K562 (cell line): ENCODE measurements around the gene MALAT1. TPM values are rescaled to one million over a fixed set of nuclear protein-coding genes. Genes with fewer than 3 reads are reported as not detected.

Experiments used
- ARID1B ChIP-seq: fragments of 450-650 bp; IDR thresholded peaks from 2 replicates; pipeline ENCODE4 v1.6.1; 2016; ENCODE audit warnings: antibody characterized with exemption, mild to moderate bottlenecking, inconsistent platforms
- DPF2 ChIP-seq: fragments of 450-650 bp; IDR thresholded peaks from 2 replicates; pipeline ENCODE4 v1.6.1; 2016
- HMG20A ChIP-seq: fragments of 450-650 bp; formaldehyde crosslinking; conservative IDR thresholded peaks from 2 replicates; pipeline ENCODE4 v1.4.0; 2020; ENCODE audit warnings: mild to moderate bottlenecking, mixed read lengths
- KDM4B ChIP-seq, 2 experiments: fragments of 450-650 bp in 1 of 2; sonication (generic) in 1 of 2; IDR thresholded peaks; 2 replicates each; pipeline ENCODE4 v1.6.1; 2016 to 2017; ENCODE audit warnings: borderline replicate concordance in 2 of 2, antibody characterized with exemption in 1 of 2, low read depth in 1 of 2, mild to moderate bottlenecking in 1 of 2
- NRF1 ChIP-seq, 2 experiments: fragments of 450-650 bp; IDR thresholded peaks in 1 of 2; conservative IDR thresholded peaks in 1 of 2; 2 replicates each; pipeline ENCODE4 v1.6.1; 2014; ENCODE audit warnings: mild to moderate bottlenecking in 2 of 2
- RBM15 ChIP-seq: fragments of 200-400 bp; formaldehyde crosslinking; IDR thresholded peaks from 2 replicates; pipeline ENCODE4 v1.6.1; 2018; ENCODE audit warnings: mild to moderate bottlenecking, low read length, moderate library complexity; ENCODE audit not compliant: insufficient read depth
- SMAD4 ChIP-seq: fragments of 250-450 bp; sonication (Bioruptor Pico); conservative IDR thresholded peaks from 2 replicates; pipeline ENCODE4 v1.8.0; 2021; ENCODE audit warnings: inconsistent platforms, mild to moderate bottlenecking, moderate library complexity
- TCF7L2 ChIP-seq: fragments of 150-350 bp; IDR thresholded peaks from 2 replicates; pipeline ENCODE4 v1.6.1; 2016; ENCODE audit warnings: low read depth, mild to moderate bottlenecking, low read length, moderate library complexity
- ZC3H4 ChIP-seq: sonication (generic); formaldehyde crosslinking; IDR thresholded peaks from 2 replicates; pipeline ENCODE4 v1.9.0; 2021; ENCODE audit warnings: missing genetic modification reagents, borderline replicate concordance
- ZNF449 ChIP-seq: fragments of 250-450 bp; sonication (Bioruptor Pico); IDR thresholded peaks from 2 replicates; pipeline ENCODE4 v1.8.0; 2022; ENCODE audit warnings: moderate library complexity, mild to moderate bottlenecking, inconsistent platforms
- polyA plus RNA-seq, 8 experiments: library from polyadenylated mRNA; depleted of rRNA in 4 of 8; stranded (reverse) in 5 of 8; unstranded in 3 of 8; fragments of >200 nt; fragmentation: Nextera tagmentation in 2 of 8; fragmentation: Illumina TruSeq in 1 of 8; extraction: Ambion mirVana in 2 of 8; extraction: Trizol in 1 of 8; gene quantifications; 2 replicates each; pipeline versions ENCODE4 v1.2.1 to v1.2.3, GENCODE V29; 2011 to 2014; ENCODE audit warnings: inconsistent platforms in 1 of 8, missing spikeins in 1 of 8
- total RNA-seq, 7 experiments: library from RNA; depleted of rRNA in 6 of 7; stranded (reverse); fragments of >200 nt in 6 of 7; fragmentation: Illumina TruSeq in 2 of 7; extraction: Trizol in 2 of 7; gene quantifications; 2 replicates each; pipeline versions ENCODE4 v1.2.1 to v1.2.3, GENCODE V29; 2011 to 2021; ENCODE audit warnings: low replicate concordance in 1 of 7
- TF ChIP-seq, protein P1 (sequence below), 2 experiments: fragments of 450-650 bp; IDR thresholded peaks; 2 replicates each; pipeline ENCODE4 v1.6.1; 2018; ENCODE audit warnings: mild to moderate bottlenecking in 2 of 2, low read depth in 1 of 2; ENCODE audit not compliant: partially characterized antibody in 2 of 2
- TF ChIP-seq, protein P2 (sequence below): fragments of 250-450 bp; sonication (Bioruptor Pico); IDR thresholded peaks from 2 replicates; pipeline ENCODE4 v1.5.0; 2022; ENCODE audit warnings: mild to moderate bottlenecking

Gene MALAT1
- total and polyA plus RNA-seq, 9 of the 15 experiments (the other 6 are each of a cell fraction or from before 2014, with no cell fraction given), result 363 to 8,715 (median 2,351) TPM

DNA sequence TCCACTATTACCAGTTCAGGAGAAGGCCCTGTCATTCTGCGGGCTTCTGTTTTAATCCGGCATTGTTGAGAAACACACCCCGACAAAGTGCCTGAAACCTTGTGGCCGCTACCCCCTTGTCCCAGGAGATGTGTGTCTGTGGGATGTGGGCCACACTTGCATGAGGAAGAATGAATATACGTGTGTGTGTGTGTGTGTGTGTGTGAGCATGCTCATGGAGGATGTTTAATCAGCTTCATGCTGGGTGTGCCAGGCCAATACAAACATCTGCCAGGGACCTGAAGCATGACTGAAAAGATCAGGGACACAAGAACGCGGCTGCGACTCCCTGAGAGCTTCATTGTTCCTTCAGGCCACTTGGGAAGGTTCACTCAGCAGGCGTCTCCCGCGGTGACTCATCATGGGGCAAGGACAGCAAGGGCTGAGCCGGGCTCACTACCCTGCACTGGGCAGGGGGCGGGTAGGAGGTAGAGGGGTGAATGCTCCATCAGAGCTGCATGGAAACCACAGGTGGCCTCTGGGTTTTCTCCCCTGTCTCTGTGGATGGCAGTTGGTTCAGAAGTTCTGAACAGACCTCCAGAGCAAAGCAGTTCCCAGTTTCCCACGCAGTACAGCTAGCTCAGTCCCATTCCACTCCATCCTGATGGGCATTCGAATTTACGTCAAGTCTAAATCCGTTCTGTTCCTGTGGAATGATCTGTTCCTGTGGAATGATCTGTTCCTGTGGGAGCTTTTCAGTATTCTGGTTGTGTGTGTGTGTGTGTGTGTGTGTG lies 7.0 kb upstream of the MALAT1 start (continued):
- TF ChIP-seq, protein P1, sequence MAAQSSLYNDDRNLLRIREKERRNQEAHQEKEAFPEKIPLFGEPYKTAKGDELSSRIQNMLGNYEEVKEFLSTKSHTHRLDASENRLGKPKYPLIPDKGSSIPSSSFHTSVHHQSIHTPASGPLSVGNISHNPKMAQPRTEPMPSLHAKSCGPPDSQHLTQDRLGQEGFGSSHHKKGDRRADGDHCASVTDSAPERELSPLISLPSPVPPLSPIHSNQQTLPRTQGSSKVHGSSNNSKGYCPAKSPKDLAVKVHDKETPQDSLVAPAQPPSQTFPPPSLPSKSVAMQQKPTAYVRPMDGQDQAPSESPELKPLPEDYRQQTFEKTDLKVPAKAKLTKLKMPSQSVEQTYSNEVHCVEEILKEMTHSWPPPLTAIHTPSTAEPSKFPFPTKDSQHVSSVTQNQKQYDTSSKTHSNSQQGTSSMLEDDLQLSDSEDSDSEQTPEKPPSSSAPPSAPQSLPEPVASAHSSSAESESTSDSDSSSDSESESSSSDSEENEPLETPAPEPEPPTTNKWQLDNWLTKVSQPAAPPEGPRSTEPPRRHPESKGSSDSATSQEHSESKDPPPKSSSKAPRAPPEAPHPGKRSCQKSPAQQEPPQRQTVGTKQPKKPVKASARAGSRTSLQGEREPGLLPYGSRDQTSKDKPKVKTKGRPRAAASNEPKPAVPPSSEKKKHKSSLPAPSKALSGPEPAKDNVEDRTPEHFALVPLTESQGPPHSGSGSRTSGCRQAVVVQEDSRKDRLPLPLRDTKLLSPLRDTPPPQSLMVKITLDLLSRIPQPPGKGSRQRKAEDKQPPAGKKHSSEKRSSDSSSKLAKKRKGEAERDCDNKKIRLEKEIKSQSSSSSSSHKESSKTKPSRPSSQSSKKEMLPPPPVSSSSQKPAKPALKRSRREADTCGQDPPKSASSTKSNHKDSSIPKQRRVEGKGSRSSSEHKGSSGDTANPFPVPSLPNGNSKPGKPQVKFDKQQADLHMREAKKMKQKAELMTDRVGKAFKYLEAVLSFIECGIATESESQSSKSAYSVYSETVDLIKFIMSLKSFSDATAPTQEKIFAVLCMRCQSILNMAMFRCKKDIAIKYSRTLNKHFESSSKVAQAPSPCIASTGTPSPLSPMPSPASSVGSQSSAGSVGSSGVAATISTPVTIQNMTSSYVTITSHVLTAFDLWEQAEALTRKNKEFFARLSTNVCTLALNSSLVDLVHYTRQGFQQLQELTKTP (IDR thresholded peaks at IDR 0.05; ENCODE audit: low read depth in 1 of 2, partially characterized antibody in 2 of 2), result peak; percentile 28 to 40
- TF ChIP-seq ZC3H4 (no peak), ARID1B (peak; percentile 64), ZNF449 (CRISPR knock-in tag) (no peak), DPF2 (peak; percentile 69), NRF1 (conservative IDR thresholded peaks at IDR 0.05 in 1 of 2, IDR thresholded peaks at IDR 0.05 in 1 of 2) (peak in 1 of 2 experiments; percentile 39; a peak in 2 of 4 replicates), TCF7L2 (no peak), HMG20A (CRISPR knock-in tag) (no peak), RBM15 (no peak), KDM4B (IDR thresholded peaks at IDR 0.05; ENCODE audit: borderline replicate concordance in 2 of 2, low read depth in 1 of 2) (no peak), SMAD4 (CRISPR knock-in tag) (peak; percentile 40; the same call in 1 of the 2 replicates)
- TF ChIP-seq, protein P2, sequence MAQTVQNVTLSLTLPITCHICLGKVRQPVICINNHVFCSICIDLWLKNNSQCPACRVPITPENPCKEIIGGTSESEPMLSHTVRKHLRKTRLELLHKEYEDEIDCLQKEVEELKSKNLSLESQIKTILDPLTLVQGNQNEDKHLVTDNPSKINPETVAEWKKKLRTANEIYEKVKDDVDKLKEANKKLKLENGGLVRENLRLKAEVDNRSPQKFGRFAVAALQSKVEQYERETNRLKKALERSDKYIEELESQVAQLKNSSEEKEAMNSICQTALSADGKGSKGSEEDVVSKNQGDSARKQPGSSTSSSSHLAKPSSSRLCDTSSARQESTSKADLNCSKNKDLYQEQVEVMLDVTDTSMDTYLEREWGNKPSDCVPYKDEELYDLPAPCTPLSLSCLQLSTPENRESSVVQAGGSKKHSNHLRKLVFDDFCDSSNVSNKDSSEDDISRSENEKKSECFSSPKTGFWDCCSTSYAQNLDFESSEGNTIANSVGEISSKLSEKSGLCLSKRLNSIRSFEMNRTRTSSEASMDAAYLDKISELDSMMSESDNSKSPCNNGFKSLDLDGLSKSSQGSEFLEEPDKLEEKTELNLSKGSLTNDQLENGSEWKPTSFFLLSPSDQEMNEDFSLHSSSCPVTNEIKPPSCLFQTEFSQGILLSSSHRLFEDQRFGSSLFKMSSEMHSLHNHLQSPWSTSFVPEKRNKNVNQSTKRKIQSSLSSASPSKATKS (CRISPR knock-in tag), result no peak
